Central memory CD4-positive, alpha-beta T cell (primary cell): ENCODE data around the gene DNA2.
A peak's percentile ranks its signal among the peaks of the same experiment; 100 is the strongest.

ENCODE experiments used
- DNase-seq: peaks from one replicate; pipeline ENCODE4 v3.0.0; 2022

The DNA2 gene

GRCh38 chr10:68446179-68446578 lies 25.6 kb downstream of the DNA2 start:
- no peak for DNase-seq

DNA sequence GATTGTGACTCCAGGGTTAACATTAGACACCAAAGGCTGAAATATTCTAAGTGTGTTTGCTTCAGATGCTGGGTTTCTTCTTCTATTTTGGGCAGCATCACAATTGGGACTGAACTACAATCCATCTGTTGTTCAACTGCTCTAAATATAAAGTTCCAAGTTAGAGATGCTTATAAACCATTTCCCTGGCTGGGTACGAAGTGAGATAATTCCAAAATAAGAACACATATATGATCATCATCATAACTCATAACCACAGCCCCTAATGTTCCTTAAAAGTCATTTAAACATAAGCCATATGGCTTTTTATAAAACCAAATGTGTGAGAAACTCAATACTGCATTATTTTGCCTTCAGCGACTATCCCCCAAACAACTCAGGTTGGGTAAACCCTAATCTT lies 28.8 kb downstream of the DNA2 start:
- DNase-seq: no peak

- DNase-seq: no peak
These were observed 30.9 kb downstream of the DNA2 start for GRCh38 chr10:68440898-68441297.

GRCh38 chr10:68435803-68436202 lies 36.0 kb downstream of the DNA2 start:
- no peak for DNase-seq

- no peak for DNase-seq
These were observed 37.1 kb downstream of the DNA2 start for GRCh38 chr10:68434657-68435056.

DNA sequence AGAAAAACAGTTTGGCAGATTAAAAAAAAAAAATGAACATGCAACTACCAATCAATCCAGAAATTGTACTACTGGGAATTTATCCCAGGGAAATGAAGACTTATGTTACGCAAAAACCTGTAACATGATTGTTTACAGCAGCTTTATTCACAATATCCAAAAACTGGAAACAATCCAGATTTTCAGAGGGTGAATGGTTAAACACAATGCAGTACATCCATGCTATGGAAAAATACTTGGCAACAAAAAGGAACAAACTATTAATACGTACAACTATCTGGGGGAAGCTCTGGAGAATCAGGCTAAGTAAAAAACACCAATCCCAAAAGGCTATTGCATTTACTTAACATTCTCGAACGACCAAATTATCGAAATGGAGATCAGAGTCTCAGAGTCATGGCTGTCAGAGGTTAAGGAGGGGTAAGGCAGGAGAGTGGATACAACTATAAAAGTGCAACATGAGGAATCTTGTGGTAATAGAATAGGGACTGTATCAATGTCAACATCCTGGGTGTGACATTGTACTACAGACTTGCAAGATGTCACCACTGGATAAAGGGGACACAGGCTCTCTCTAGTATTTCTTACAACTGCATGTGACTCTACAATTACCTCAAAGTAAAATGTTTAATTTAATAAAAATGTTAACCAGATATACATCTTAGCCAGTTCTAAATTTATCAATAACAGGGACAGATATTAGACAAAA lies 43.2 kb downstream of the DNA2 start:
- no peak for DNase-seq

DNA sequence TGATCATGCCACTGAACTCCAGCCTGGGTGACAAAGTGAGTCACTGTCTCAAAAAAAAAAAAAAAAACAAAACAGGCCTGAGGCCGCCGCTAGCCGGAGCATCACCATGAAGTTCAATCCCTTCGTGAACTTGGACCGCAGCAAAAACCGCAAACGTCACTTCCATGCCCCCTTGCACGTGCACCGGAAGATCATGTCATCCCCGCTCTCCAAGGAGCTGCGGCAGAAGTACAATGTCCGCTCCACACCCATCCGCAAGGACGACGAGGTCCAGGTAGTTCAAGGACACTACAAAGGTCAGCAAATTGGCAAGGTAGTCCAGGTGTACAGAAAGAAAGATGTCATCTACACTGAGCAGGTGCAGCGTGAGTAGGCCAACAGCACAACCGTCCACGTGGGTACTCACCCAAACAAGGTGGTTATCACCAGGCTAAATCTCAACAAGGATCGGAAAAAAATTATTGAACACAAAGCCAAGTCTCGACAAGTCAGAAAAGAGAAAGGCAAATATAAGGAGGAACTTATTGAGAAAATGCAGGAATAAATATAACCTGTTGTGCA lies 47.2 kb downstream of the DNA2 start:
- DNase-seq: no peak

DNA sequence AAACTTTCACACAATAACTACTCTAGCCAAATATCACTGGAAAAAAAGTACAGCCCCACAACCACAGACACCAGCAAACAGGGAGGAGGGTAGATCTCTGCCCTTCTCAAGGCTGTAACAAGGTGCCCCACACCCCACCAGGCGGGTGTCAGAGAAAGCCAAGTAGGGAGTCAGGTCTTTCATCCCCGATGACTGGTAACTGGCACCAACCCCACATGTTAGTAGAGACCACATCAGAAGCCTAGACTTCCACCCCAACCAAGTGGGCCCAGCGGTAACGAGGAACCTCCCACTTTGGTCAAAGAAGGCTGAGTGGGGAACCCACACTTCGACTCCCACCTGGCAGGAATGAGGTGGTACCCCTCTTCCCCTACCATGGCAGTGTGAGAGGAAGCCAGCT lies 48.3 kb downstream of the DNA2 start:
- peak; percentile 0 for DNase-seq

GRCh38 chr10:68419376-68419775 lies 52.4 kb downstream of the DNA2 start:
- DNase-seq: no peak

GRCh38 chr10:68408898-68409518 lies 62.8 kb downstream of the DNA2 start:
- no peak for DNase-seq

- DNase-seq: peak; percentile 68
These were observed 64.8 kb downstream of the DNA2 start, which contains the start of gene RUFY2 for GRCh38 chr10:68406815-68407548. Gene RUFY2, minus strand, starts transcription at chr10:68407277. Its CDS starts 88 bp downstream, at chr10:68407189.

GRCh38 chr10:68406111-68406814 lies 65.5 kb downstream of the DNA2 start:
- no peak for DNase-seq

- no peak for DNase-seq
These were observed 68.1 kb downstream of the DNA2 start for GRCh38 chr10:68403701-68404100.

DNA sequence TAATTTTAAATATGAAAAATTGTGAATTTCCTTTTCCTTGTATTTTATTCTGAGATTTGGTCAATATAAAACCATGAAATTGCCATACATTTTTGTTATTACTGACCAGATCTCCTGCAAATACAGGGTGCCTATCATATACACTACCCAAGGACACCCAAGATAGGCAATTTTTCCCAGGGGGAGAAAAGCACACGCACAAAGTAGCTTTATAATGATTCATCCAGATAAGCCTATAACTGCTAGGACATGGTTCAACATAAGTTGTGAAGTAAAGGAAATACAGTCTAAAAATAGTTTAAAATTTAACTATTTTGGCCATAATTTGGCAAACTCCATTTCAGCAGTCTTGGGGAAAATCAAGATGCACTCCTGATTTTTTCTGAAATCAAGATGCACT lies 69.5 kb downstream of the DNA2 start:
- no peak for DNase-seq

- no peak for DNase-seq
These were observed 74.8 kb downstream of the DNA2 start for GRCh38 chr10:68397005-68397404.

GRCh38 chr10:68385740-68386139 lies 86.0 kb downstream of the DNA2 start:
- no peak for DNase-seq

DNA sequence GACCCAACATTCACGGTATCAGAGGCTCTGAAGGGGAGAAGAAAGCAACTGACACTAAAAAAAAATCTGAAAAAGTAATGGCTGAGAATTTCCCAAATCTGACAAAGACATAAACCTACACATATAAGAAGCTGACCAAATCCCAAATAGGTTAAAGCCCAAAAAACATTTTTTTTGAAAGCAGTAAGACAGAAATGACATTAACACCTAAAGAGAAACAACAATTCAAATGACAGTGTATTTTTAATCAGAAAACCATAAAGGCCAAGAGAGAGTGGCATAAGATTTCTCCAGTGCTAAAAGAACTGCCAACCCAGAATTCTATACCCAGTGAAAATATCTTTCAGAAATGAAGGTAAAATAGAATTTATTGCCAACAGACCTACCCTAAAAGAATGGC lies 100.2 kb downstream of the DNA2 start:
- no peak for DNase-seq

DNA sequence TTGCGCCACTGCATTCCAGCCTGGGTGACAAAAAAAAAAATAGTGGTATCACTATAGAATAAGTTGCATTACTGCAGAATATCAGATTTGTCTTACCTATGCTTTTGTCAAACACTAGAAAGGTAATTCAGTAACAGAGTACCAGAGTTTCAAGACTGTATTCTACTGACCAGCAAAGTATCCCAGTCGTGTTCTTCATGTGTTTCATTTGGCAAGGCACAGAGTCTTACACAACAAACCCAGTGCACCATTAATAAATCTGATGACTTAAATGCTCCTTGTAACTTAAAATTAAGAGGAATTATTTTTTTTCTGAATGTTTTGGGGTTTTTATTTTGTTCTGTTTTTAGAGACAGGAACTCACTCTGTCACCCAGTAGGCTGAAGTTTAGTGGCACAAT lies 104.7 kb downstream of the DNA2 start:
- DNase-seq: no peak

GRCh38 chr10:68366600-68366999 lies 105.2 kb downstream of the DNA2 start:
- DNase-seq: no peak

GRCh38 chr10:68365611-68366010 lies 106.2 kb downstream of the DNA2 start:
- no peak for DNase-seq

- no peak for DNase-seq
These were observed 107.5 kb downstream of the DNA2 start for GRCh38 chr10:68364101-68364886.
